Bronchial epithelial cell (primary cell): ENCODE data around the gene ALDH1A2. TPM values are rescaled to one million over a fixed set of nuclear protein-coding genes. Genes with fewer than 3 reads are reported as not detected.

Experiments
- DNase-seq: peaks from one replicate; pipeline ENCODE4 v3.0.0-alpha.2; 2010; ENCODE audit warnings: low read depth
- FAIRE-seq: peaks from 2 replicates; lab custom pipeline; 2011; peaks lifted over from hg19 to GRCh38; lab: Jason Lieb, UNC
- H3K27me3 ChIP-seq: 2 replicates; pipeline ENCODE4 v1.5.1; 2011; ENCODE audit warnings: low read length; ENCODE audit not compliant: control insufficient read depth, insufficient read depth
- H3K36me3 ChIP-seq: 2 replicates; pipeline ENCODE4 v1.5.1; 2011; ENCODE audit warnings: low read length; ENCODE audit not compliant: control insufficient read depth, insufficient read depth
- H3K4me3 ChIP-seq: 2 replicates; pipeline ENCODE4 v1.5.1; 2011; ENCODE audit warnings: mild to moderate bottlenecking, low read depth, low read length, control low read depth
- total RNA-seq: library from RNA; depleted of rRNA; stranded (reverse); fragments of >200 nt; gene quantifications from 2 replicates; pipeline ENCODE4 v1.2.1, GENCODE V29; 2014
- TF ChIP-seq, protein P1 (sequence below): IDR thresholded peaks from 2 replicates; pipeline ENCODE4 v1.5.1; 2011; ENCODE audit warnings: mild to moderate bottlenecking, moderate library complexity, low read length, control low read depth, inconsistent platforms; ENCODE audit not compliant: insufficient read depth, severe bottlenecking

The ALDH1A2 gene
- total RNA-seq, 1 donor from 2014 or later, result 0.79 TPM

DNA sequence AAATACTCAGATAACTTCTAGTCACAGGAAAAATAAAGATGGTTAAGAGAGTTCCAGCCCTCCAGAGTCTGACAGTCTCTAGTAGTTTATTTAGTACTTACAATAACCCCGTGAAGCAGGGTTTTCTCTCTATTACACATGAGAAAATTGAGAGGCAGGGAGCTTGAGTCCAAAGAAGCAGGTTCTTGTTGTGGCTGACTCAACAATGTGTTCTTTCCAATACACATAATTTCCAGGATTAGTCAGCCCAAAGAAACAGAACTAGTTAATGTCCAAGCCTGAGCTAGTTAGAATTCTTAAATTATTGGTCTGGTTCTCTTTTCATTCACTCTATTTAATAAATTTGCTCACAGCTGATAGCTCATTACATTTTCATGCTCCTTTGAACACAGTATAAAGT, 49.9 kb downstream of the ALDH1A2 start:
- no peak overlapping the region for H3K4me3 ChIP-seq
- H3K36me3 ChIP-seq, result no peaks in the 10 kb centered on the region
- FAIRE-seq, result no peak
- TF ChIP-seq, protein P1, sequence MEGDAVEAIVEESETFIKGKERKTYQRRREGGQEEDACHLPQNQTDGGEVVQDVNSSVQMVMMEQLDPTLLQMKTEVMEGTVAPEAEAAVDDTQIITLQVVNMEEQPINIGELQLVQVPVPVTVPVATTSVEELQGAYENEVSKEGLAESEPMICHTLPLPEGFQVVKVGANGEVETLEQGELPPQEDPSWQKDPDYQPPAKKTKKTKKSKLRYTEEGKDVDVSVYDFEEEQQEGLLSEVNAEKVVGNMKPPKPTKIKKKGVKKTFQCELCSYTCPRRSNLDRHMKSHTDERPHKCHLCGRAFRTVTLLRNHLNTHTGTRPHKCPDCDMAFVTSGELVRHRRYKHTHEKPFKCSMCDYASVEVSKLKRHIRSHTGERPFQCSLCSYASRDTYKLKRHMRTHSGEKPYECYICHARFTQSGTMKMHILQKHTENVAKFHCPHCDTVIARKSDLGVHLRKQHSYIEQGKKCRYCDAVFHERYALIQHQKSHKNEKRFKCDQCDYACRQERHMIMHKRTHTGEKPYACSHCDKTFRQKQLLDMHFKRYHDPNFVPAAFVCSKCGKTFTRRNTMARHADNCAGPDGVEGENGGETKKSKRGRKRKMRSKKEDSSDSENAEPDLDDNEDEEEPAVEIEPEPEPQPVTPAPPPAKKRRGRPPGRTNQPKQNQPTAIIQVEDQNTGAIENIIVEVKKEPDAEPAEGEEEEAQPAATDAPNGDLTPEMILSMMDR, result no peak
- no peaks in the 10 kb centered on the region for H3K27me3 ChIP-seq
- DNase-seq, result peak; percentile 71

DNA sequence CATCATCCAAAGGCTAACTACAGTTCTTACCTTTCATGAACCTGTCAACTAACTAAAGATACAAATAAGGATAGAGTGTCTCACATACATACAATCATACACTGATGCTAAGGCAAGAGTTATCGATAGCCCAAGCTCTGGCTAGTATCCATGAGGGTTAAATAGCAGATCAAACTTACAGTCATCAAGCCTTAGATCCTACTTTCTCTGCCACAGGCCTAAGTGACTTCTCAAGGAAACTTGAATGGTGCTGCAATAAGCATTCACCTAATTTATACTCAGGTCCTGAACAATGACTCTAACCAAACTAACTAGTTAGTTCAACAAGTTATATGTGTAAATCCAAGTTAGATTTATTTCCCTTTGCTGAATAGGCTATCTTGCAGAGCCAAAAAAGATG, 51.0 kb downstream of the ALDH1A2 start:
- Histone ChIP-seq H3K36me3 (no peaks in the 10 kb centered on the region), H3K4me3 (no peak overlapping the region), H3K27me3 (no peaks in the 10 kb centered on the region)
- no peak for FAIRE-seq
- DNase-seq, result no peak
- TF ChIP-seq, protein P1, result no peak

GRCh38 chr15:58014040-58014439, 51.5 kb downstream of the ALDH1A2 start:
- FAIRE-seq (no peak), DNase-seq (no peak)
- H3K27me3 ChIP-seq, result no peaks in the 10 kb centered on the region
- H3K4me3 ChIP-seq, result no peak overlapping the region
- H3K36me3 ChIP-seq, result no peaks in the 10 kb centered on the region
- TF ChIP-seq, protein P1, result no peak

GRCh38 chr15:58010983-58011382, 54.5 kb downstream of the ALDH1A2 start:
- H3K36me3 ChIP-seq, result no peaks in the 10 kb centered on the region
- DNase-seq, result no peak

DNA sequence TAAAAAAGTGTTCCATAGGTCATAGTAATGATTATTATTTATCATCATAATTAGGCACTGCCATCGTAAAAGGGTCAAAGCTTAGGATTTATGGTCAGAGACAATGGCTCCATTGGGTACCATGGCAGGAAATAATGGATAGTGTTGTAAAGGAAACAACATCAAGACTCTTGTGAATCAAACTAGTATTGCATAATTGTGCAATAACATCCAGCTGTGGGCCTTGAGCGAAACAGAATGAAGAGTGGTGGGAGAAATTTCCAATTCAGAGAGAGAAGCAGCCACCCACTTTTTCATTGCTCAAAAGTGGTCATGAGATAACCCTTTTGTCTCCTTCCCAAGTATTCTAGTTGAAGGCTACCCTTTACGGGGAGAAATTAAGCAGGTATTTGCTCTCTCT, 61.7 kb downstream of the ALDH1A2 start:
- TF ChIP-seq, protein P1, result no peak
- FAIRE-seq, result no peak
- no peak for DNase-seq
- no peaks in the 10 kb centered on the region for H3K36me3 ChIP-seq
- H3K27me3 ChIP-seq, result no peaks in the 10 kb centered on the region
- H3K4me3 ChIP-seq, result no peak overlapping the region

More at GRCh38 chr15:58010983-58011382, 54.5 kb downstream of the ALDH1A2 start:
- H3K27me3 ChIP-seq, result no peaks in the 10 kb centered on the region
- FAIRE-seq, result no peak
- H3K4me3 ChIP-seq, result no peak overlapping the region
- TF ChIP-seq, protein P1, result no peak
